Prostate gland (tissue), 2 donors: ENCODE measurements around the gene ATP7B. TPM values are rescaled to one million over a fixed set of nuclear protein-coding genes. Genes with fewer than 3 reads are reported as not detected.

Source experiments
- DNase-seq: peaks from one replicate; pipeline ENCODE4 v3.0.0-alpha.2; 2019; ENCODE audit warnings: low spot score
- H3K27ac ChIP-seq, 2 donors: fragments of 200-600 bp; sonication (generic); 2 replicates each; pipeline ENCODE4 v1.5.1; 2017 to 2019
- H3K27me3 ChIP-seq: fragments of 200-600 bp; sonication (generic); replicated peaks from 2 replicates; pipeline ENCODE4 v1.5.1; 2019; ENCODE audit not compliant: insufficient read depth
- H3K36me3 ChIP-seq, 2 donors: fragments of 200-600 bp; sonication (generic); 1 replicate in 1 of 2; 2 replicates in 1 of 2; pipeline versions ENCODE4 v1.5.1 to v1.8.1; 2017 to 2019
- H3K4me1 ChIP-seq: fragments of 200-600 bp; sonication (generic); replicated peaks from 2 replicates; pipeline ENCODE4 v1.5.1; 2019
- H3K4me3 ChIP-seq, 2 donors: fragments of 200-600 bp; sonication (generic); 2 replicates each; pipeline ENCODE4 v1.5.1; 2017 to 2019
- H3K9me3 ChIP-seq: fragments of 200-600 bp; sonication (generic); 2 replicates; pipeline ENCODE4 v1.5.1; 2017
- CTCF ChIP-seq, 4 experiments: fragments of 200-600 bp in 2 of 4; fragments of 450-650 bp in 2 of 4; sonication (generic) in 2 of 4; IDR thresholded peaks; 1 replicate in 3 of 4; 2 replicates in 1 of 4; pipeline ENCODE4 v1.5.1; 2016 to 2019; ENCODE audit warnings: antibody characterized with exemption in 4 of 4, mild to moderate bottlenecking in 2 of 4, moderate library complexity in 2 of 4
- POLR2A ChIP-seq: fragments of 450-650 bp; IDR thresholded peaks from one replicate; pipeline ENCODE4 v1.6.1; 2016; ENCODE audit warnings: antibody characterized with exemption, mild to moderate bottlenecking
- POLR2AphosphoS5 ChIP-seq: sonication (generic); formaldehyde crosslinking; IDR thresholded peaks from one replicate; pipeline ENCODE4 v1.6.1; 2017; ENCODE audit warnings: antibody characterized with exemption
- WGBS: methylation state at CpG from one replicate; pipeline ENCODE4 v1.1.5; 2018; 5-methylcytosine and 5-hydroxymethylcytosine counted together
- intact Hi-C: fragments of 100-400 bp; cut with DNase I; formaldehyde crosslinking; loops from one replicate; pipeline ENCODE4 v1.14.2; 2022
- total RNA-seq, 2 donors: library from RNA; depleted of rRNA; stranded (reverse); fragments of >200 nt; gene quantifications; one replicate each; pipeline ENCODE4 v1.1.0, GENCODE V29; 2016

Gene ATP7B
- total RNA-seq, 2 donors from 2014 or later, result 6.2 to 8.2 TPM

DNA sequence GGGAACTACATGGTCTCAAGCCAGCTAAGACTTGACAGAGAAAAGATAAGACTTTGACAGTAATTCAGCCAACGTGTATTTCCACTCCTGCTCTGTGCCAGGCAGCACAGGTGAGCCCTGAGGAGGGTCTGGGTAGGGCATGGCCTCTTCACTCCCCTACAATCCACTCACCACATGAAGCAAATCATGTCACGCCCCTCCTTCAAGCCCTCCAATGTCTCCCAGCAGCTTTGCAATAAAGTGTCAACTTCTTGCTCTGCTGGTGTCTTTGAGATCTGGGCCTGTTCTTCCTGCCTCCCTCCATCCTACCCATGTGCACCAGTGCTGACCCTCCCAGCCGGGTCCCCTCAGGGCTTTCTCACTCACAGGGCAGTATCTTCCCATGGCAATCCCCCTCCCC lies 91.0 kb downstream of the ATP7B start:
- no peaks in the 10 kb centered on the region for H3K27me3 ChIP-seq
- H3K4me1 ChIP-seq, result no peaks in the 10 kb centered on the region
- no peaks in the 10 kb centered on the region for H3K36me3 ChIP-seq
- H3K9me3 ChIP-seq, result no peaks in the 10 kb centered on the region
- DNase-seq, result no peak
- intact Hi-C loops, result no loop called here
- 55% methylated on average over 3 of the region's 3 CpGs for WGBS
- TF ChIP-seq POLR2A (no peak), CTCF (IDR thresholded peaks at IDR 0.05) (no peak), POLR2AphosphoS5 (no peak)
- H3K4me3 ChIP-seq, result no peak overlapping the region
- H3K27ac ChIP-seq, result no peak overlapping the region

GRCh38 chr13:51919531-51919930 lies 91.7 kb downstream of the ATP7B start:
- Histone ChIP-seq H3K27ac (peak overlapping the region in 1 of 2 donors; percentile 6), H3K9me3 (no peaks in the 10 kb centered on the region), H3K4me3 (no peak overlapping the region), H3K27me3 (no peaks in the 10 kb centered on the region), H3K4me1 (no peaks in the 10 kb centered on the region), H3K36me3 (no peaks in the 10 kb centered on the region)
- TF ChIP-seq POLR2A, result no peak
- TF ChIP-seq POLR2AphosphoS5, result no peak
- no peak for TF ChIP-seq CTCF (IDR thresholded peaks at IDR 0.05)
- intact Hi-C loops, result no loop called here
- WGBS, result 56% methylated on average over 9 of the region's 9 CpGs
- DNase-seq, result no peak

DNA sequence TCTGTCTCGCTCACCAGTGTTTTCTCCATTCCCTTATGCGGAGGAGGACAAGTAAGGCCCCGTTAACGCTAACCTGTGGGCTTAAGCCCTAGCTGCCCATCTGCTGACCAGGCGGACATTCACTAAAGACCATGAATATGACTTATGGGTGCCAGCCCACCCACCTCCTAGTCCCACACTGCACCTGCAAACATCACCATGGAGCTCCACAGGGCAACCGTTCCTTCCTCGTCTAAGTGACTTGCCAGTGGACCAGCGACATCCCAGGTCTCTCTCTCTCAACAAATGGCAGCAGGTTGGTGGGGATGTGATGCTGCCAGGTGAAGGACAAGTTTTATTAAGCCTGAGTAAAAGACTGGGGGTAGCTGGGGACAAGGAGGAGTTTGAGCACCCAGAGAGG lies 94.3 kb downstream of the ATP7B start:
- H3K27me3 ChIP-seq, result no peaks in the 10 kb centered on the region
- H3K27ac ChIP-seq, result no peak overlapping the region
- H3K9me3 ChIP-seq, result no peaks in the 10 kb centered on the region
- TF ChIP-seq POLR2AphosphoS5 (no peak), POLR2A (no peak), CTCF (IDR thresholded peaks at IDR 0.05) (no peak)
- H3K36me3 ChIP-seq, result no peaks in the 10 kb centered on the region
- no peak overlapping the region for H3K4me3 ChIP-seq
- intact Hi-C loops, result no loop called here
- no peak for DNase-seq
- 90% methylated on average over 8 of the region's 8 CpGs for WGBS
- H3K4me1 ChIP-seq, result no peaks in the 10 kb centered on the region

- intact Hi-C loops, result no loop called here
- no peaks in the 10 kb centered on the region for H3K9me3 ChIP-seq
- TF ChIP-seq POLR2A, result no peak
- TF ChIP-seq POLR2AphosphoS5, result no peak
- TF ChIP-seq CTCF (IDR thresholded peaks at IDR 0.05), result no peak
- H3K4me1 ChIP-seq, result no peaks in the 10 kb centered on the region
- 92% methylated on average over 7 of the region's 7 CpGs for WGBS
- H3K36me3 ChIP-seq, result no peaks in the 10 kb centered on the region
- no peak for DNase-seq
- H3K27me3 ChIP-seq, result no peaks in the 10 kb centered on the region
- H3K27ac ChIP-seq, result no peak overlapping the region
- H3K4me3 ChIP-seq, result no peak overlapping the region
These were observed 95.0 kb downstream of the ATP7B start for GRCh38 chr13:51916051-51916818.

DNA sequence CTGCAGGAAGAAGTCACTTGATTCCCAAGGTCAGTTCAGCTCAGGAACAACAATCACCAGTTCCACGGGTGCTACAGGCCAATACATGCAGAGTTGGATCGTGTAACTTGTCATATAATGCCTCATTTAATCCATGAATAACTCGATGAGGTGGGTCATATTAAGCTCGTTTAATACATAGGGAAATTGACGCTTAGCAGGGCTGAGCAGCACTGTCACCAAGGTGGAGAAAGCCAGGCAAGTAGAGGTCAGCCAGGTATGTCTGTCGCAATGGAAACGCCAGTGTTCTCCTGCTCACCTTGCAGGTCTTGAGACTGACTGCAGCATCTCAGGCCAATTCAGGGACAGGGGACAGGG lies 97.1 kb downstream of the ATP7B start:
- H3K36me3 ChIP-seq, result no peaks in the 10 kb centered on the region
- H3K4me3 ChIP-seq, result no peak overlapping the region
- TF ChIP-seq CTCF (IDR thresholded peaks at IDR 0.05) (no peak), POLR2A (no peak), POLR2AphosphoS5 (no peak)
- no peaks in the 10 kb centered on the region for H3K4me1 ChIP-seq
- H3K27me3 ChIP-seq, result no peaks in the 10 kb centered on the region
- WGBS, result 50% methylated on average over 7 of the region's 7 CpGs
- intact Hi-C loops, result no loop called here
- DNase-seq, result no peak
- no peaks in the 10 kb centered on the region for H3K9me3 ChIP-seq
- no peak overlapping the region for H3K27ac ChIP-seq
